ENCODE measurements around the gene LHFPL4.

DNA sequence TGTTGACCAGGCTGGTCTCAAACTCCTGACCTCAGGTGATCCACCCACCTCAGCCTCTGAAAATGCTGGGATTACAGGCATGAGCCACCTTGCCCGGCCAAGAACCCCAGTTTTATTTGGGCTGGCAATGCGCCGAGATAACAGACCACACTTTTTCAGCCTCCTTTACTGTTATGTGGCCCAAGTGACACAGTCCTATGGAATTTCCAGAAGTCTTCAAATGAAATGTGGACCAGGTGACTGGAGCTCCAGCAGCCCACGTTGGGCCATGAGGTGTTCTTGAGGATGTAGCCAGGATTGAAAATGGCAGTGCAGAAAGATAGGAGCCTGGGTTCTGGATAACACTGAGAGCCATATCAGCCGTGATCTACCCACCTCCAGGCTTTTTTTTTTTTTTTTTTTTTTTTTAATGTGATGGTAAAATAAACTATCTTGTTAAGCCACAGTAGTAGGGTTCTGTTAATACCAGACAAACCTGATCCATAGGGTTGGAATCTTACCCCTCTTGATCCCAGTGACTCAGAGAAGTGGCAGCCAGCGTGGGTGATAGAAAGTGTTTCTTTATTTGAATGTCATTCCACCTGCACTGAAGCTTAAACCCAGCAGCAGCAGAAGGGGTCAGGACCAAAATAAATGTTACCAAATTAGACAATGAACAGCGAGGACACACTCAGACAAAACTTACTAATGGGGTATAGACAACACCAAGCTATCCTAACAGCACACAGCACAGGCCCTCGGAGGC lies 55.6 kb downstream of the LHFPL4 start:
- TF ChIP-seq, protein P1, sequence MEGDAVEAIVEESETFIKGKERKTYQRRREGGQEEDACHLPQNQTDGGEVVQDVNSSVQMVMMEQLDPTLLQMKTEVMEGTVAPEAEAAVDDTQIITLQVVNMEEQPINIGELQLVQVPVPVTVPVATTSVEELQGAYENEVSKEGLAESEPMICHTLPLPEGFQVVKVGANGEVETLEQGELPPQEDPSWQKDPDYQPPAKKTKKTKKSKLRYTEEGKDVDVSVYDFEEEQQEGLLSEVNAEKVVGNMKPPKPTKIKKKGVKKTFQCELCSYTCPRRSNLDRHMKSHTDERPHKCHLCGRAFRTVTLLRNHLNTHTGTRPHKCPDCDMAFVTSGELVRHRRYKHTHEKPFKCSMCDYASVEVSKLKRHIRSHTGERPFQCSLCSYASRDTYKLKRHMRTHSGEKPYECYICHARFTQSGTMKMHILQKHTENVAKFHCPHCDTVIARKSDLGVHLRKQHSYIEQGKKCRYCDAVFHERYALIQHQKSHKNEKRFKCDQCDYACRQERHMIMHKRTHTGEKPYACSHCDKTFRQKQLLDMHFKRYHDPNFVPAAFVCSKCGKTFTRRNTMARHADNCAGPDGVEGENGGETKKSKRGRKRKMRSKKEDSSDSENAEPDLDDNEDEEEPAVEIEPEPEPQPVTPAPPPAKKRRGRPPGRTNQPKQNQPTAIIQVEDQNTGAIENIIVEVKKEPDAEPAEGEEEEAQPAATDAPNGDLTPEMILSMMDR (IDR thresholded peaks at IDR 0.05 in 8 of 11, conservative IDR thresholded peaks at IDR 0.05 in 3 of 11): no peak
- TF ChIP-seq POLR2AphosphoS5 (IDR thresholded peaks at IDR 0.05): no peak
